Activated CD8-positive, alpha-beta memory T cell treated with anti-CD3 and anti-CD28 coated beads, Interleukin-2, amount 50 U/mL, for 24 hours (primary cell): ENCODE results near the gene TLDC2.
A peak's percentile ranks its signal among the peaks of the same experiment; 100 is the strongest.
"Not testable (repeated sequence)": the region's sequence is repeated elsewhere in the genome, so short reads cannot be mapped to it uniquely, and the experiment has no call there.

ENCODE experiments used
- DNase-seq: peaks from one replicate; pipeline ENCODE4 v3.0.0-alpha.2; 2020; ENCODE audit errors: extremely low read depth

The TLDC2 gene

GRCh38 chr20:36875702-36876472 is at the start of gene TLDC2:
TLDC2 (plus strand) TSS chr20:36876138; CDS start chr20:36876175, 37 bp downstream.
- no peak for DNase-seq

DNA sequence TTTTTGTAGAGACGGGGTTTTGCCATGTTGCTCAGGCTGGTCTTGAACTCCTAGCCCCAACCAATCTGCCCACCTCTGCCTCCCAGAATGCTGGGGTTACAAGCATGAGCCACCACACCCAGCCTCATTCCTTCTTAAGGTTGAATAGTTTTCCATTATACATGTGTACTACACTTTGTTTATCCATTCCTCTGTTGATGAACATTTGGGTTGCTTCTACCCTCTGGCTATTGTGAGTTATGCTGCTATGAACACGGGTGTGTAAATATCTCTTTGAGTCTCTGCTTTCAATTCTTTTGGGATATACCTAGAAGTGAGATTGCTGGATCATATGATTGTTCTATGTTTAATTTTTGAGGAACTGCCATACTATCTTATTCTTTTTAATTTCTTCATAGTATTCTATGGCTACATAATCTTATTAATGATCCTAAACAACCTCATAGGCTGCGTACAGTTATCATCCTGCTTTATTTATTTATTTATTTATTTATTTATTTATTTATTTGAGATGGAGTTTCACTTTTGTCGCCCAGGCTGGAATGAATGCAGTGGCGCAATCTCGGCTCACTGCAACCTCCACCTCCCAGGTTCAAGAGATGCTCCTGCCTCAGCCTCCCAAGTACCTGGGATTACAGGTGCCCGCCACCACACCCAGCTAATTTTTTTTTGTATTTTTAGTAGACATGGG is 49.2 kb upstream of the TLDC2 start:
- DNase-seq = no peak

DNA sequence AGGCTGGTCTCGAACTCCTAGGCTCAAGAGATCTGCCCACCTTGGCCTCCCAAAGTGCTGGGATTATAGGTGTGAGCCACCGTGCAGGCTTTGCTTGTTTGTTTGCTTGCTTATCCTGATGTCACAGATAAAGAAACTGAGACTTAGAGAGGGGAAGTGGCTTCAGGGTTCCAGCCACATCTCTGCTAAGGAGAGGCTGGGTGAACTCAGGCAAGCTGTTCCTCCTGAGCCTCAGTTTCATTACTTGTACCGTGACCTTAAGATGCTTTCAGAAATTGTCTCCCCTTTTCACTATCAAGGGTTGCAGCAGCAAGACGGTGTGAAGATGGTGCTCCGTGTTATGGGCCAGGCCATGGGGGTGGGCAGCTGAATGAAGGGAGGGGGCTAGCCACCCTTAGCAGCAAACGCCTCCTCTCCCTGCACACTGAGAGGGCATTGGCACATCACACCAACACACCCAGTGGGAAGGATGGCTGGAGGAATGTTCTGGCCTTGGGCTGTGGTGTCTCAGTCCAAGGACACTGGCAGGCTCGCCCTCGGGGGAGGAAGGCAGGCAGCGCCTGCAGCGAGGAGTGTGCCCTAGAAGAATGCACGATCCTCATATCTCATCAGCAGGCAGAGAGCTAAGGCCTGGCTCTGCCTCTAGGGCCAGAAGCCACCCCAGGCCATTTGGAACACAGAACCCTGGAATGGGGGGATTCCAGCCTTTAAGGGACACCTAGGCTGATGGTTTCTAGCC is 48.2 kb upstream of the TLDC2 start:
- DNase-seq = no peak

- no peak for DNase-seq
Observed at GRCh38 chr20:36830791-36831691, 44.9 kb upstream of the TLDC2 start.

DNA sequence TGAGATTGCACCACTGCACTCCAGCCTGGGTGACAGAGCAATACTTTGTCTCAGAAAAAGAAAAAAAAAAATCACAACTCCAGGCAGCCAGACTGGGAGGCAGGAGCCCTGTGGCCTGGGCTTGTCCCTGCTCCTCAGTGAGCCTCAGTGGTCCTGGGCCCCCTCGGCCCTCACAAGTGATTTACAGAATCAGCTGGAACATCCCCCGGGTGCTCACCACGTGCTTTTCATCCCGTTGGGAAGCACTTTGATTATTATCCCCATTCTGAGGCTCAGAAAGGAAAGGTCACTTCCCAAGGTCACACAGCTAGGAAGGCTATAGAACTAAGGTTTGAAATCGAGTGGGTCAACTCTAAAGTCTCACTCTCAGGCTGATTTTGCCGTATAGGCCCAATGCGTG is 43.1 kb upstream of the TLDC2 start:
- DNase-seq = no peak

DNA sequence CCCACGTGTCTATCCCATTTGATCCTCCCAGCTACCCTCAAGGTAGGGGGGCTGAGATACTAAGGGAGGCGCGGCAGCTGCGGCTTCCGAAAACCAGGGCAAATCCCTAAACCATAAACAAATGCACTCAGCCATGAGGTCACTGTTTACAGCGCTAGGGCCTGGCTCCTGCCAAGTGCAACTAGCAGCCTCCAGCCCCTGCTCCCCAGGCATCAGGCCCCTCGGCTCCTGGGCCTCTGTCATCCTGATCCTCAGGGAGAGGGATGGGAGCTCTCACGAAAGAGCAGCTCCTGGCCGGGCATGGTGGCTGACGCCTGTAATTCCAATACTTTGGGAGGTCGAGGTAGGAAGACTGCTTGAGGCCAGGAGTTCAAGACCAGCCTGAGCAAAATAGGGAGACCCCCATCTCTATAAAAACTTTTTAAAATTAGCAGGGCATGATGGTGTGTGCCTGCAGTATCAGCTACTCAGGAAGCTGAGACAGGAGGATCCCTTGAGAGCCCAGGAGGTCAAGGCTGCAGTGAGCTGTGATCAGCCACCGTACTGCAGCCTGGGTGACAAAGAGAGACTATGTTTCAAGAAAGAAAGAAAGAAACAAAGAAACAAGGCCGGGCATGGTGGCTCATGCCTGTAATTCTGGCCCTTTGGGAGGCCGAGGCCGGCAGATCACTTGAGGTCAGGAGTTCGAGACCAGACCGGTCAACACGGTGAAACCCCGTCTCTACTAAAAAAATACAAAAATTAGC is 42.5 kb upstream of the TLDC2 start:
- no peak for DNase-seq

DNA sequence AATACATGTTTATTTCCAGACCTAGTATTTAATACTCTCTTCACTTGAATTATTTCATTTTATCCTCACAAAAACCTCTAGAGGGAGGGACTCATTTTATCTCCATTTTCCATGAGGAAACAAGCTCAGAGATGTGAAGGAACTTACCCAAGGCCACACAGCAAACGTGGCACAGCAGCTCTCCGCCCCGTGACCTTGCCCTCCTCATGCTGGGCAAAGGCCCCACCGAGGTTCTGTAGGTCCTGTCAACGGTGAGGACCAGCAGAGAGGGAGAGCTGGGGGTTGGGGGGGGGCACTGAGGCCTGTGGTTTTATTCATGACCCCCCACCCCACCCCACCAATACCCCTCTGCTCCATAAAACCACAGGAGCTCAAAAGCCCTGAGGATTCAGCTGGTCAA is 40.9 kb upstream of the TLDC2 start:
- no peak for DNase-seq

DNA sequence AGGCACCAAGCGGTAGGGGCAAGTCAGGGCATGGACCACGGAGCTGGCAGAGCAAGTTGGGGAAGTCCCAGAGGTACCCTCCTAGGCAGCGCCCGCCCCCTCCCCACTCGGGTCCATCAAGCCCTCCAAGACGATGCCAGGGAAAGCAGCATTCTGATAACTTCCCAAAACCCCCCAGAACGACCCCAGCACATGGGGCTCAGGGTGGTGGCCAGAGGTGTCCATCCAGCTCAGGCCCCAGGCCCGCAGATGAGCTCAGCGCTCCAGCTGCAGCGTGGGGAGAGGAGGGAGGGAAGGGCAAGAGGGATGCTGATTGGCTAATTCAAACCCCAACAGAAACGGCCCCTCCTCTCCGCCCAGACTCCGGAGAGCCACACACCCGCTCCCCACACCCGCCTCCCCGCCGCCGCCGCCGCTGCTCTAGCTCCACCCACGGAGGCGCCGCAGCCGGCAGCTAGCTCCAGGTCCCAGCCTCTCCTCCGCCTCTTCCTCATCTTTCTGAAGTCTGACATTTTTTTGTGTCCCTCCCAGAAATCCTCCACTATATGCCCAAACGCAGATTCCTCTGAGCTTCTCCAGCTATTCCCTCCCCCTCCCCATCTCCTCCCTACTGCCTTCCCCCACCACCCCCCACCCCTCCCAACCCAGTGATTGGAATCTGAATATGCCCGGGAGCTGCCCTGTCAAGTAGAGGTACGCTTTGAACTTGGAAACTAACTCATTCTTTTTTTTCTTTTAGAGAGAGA is 40.3 kb upstream of the TLDC2 start:
- DNase-seq = peak; percentile 57

DNA sequence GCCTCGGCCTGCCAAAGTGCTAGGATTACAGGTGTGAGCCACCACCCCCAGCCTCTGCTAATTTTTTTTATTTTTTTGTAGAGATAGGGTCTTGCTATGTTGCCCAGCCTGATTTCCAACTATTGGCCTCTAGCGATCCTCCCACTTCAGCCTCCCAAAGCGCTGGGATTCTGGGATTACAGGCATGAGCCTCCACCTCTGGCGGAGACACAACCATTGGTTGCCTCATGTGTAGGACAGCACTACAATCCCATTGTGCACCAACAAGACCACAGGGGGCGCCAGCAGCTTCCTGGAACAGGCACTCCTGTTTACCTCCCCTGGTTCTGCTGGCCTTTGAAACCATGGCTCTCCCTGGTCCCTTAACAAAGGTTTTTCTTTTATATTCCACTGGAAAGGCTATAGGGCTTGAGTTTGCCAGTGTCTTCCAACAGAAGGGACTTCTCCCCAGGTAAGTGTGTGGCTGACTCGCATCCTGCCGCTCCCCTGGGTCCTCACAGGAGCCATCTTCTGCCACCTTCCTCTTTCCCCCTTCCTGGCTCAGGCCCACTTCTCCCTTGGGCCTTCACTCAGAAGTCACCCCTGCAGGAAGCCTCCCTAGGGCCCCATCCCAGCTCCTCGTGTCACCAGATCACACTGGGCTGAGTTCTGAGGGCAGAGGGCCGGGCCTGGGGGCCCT is 39.2 kb upstream of the TLDC2 start:
- no peak for DNase-seq

DNA sequence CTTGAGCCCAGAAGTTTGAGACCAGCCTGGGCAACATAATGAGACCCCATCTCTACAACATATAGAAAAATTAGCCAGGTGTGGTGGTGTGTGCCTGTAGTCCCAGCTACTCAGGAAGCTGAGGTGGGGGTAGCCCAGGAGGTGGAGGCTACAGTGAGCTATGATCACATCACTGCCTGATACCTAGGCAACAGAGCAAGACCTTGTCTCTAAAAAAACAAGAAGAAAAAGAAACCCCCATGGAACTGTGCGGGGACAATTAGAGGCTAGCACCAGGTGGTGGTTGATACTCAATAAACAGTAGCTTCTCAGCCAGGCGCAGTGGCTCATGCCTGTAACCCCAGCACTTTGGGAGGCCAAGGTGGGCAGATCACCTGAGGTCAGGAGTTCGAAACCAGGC is 37.6 kb upstream of the TLDC2 start:
- not testable (repeated sequence) for DNase-seq

- DNase-seq = no peak
Observed at GRCh38 chr20:36839150-36839549, 36.8 kb upstream of the TLDC2 start.

DNA sequence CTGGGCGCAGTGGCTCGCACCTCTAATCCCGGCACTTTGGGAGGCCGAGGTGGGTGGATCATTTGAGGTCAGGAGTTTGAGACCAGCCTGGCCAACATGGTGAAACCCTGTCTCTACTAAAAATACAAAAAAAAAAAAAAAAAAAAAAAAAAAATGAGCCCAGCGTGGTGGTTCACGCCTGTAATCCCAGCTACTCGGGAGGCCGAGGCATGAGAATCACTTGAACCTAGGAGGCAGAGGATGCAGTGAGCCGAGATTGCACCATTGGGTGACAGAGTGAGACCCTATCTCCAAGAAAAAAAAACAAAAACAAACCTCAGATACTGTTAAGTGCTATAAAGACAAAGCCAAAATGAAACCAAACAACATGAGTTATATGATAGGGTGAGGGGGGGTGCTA is 34.9 kb upstream of the TLDC2 start:
- DNase-seq = not testable (repeated sequence)

DNA sequence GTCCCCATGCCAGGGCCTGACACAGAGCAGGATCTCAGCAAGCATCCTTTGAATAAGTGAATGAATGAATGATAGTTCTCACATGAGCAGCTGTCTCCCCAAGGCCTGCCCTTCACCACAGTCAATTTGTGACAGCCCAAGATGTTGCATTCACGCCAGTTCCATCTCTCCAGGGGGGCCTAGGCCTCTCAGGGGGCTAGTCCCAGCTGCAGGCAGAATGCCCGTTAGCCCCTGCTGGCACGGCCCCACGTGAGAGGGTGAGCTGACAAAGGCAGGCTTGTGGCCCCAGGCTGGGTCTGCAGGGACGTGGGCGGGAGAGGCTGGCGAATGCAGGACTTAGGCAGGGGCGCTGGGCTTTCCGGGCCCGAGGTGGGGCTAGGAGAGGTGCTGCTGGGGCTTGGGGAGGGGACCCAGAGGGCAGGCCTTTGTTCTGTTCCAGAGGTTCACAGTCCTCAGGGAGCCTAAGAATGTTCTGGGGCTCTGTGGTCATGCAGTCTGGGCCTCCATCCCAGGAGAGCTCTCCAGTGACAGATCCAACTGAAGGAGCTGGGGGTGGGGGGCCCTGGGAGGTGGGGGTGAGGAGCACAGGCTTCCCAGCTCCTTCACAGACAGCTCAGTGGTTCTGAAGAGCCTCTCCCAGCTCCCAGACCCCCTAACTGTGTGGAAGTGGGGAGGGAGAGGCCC is 30.5 kb upstream of the TLDC2 start:
- DNase-seq = no peak

DNA sequence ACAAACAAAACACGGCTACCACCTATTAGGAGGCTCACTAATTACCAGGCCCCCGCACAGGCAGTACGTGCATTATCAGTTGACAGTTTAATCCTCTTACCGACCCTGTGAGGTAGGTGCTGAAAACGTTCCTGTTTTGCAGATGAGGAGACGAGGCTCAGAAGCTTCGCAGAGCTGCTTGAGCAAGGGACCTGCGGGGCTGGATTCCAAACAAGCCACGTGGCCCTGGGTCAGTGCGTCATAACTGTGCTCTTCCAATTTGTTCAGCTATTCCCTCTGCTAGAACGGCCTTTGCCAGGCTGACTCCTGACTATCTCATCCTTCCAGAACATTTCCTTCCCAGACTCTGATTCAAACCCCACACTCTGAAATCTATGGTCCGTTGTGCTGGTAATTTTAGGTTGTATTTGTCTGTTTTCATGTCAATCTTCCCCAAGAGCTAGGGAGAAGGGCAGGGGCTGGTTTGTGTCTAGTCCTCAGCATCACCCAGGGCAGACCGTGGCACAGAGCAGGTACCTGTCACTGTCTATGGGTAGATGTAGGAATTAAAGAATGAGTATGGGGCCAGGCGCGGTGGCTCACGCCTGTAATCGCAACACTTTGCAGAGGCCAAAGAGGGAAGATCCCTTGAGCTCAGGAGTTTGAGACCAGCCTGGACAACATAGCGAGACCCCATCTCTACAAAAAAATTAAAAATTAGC is 28.8 kb upstream of the TLDC2 start:
- no peak for DNase-seq

DNA sequence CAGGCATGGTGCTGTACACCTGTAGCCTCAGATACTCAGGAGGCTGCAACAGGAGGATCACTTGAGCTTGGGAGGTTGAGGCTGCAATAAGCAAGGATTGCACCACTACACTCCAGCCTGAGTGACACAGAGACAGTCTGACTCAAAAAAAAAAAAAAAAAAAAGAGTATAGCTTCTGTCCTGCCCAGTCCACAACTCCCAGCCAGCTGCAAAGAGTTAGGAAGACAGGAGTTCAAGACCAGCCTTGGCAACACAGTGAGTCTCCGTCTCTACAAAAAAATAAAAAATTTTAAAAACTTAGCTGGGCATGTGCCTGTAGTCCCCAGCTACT is 28.3 kb upstream of the TLDC2 start:
- no peak for DNase-seq

DNA sequence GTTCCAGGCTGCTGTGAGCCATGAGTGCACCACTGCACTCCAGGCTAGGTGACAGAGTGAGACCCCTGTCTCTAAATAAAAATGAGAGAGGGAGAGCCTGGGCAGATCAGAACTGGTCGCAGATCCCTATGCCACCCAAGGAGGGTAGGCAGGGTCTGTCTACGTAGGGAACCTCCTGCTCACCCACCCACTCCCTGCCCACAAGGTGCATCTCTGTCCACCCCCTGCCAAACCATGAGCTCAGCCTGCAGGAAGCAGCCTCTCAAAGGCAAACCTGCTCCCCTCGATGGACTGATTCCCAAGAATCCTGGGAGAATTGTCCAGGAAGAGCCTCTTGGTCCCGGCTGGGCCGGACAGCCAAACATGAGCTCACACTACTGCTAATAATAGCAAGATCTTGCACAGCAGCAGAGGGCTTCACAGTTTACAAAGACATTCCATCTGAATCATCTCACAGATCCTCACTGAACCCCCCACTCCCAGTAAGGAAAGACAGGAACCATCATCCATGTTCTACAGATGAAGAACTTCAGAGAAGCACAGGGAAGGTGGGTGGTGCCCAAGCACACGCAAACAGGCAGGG is 27.8 kb upstream of the TLDC2 start:
- no peak for DNase-seq

- DNase-seq = no peak
Observed at GRCh38 chr20:36848677-36849076, 27.3 kb upstream of the TLDC2 start.
